Measurements from ENCODE around the gene CMTR1.

DNA sequence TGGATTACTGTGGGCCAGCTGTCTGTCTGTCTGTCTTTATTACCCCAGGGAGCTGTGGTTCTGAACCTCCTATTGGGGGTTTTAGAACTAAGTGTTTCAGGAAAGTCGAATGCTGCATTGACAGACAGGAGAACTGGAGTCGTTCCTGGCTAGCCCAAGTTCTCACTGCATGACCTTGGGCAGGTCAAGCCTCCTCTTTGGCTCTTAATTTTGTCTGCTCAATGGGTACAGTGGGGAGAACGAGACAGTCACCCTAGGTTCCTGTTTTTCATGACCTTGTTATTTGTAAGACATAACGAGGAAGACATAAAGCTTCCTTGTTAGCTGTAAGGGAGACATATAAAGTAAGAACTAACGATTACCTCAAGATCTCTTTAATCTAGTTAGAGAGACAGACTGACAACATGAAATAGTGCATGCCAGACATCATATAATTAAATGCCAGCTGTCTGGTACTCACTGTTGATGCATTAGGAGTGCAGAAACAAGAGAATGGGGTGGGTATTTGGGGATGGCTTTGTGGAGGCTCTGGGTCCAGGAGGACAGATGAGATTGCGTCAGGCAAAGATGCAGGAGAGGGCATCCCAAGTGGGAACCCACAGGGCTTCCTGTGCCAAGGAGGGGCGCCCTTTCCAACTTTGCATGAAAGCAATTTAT, 70.4 kb downstream of the CMTR1 start:
- TF ChIP-seq, protein P1, sequence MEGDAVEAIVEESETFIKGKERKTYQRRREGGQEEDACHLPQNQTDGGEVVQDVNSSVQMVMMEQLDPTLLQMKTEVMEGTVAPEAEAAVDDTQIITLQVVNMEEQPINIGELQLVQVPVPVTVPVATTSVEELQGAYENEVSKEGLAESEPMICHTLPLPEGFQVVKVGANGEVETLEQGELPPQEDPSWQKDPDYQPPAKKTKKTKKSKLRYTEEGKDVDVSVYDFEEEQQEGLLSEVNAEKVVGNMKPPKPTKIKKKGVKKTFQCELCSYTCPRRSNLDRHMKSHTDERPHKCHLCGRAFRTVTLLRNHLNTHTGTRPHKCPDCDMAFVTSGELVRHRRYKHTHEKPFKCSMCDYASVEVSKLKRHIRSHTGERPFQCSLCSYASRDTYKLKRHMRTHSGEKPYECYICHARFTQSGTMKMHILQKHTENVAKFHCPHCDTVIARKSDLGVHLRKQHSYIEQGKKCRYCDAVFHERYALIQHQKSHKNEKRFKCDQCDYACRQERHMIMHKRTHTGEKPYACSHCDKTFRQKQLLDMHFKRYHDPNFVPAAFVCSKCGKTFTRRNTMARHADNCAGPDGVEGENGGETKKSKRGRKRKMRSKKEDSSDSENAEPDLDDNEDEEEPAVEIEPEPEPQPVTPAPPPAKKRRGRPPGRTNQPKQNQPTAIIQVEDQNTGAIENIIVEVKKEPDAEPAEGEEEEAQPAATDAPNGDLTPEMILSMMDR (IDR thresholded peaks at IDR 0.05) = no peak
- TF ChIP-seq POLR2A (IDR thresholded peaks at IDR 0.05) = no peak
